ENCODE results near the gene PKD2.
"Not testable (repeated sequence)": the region's sequence is repeated elsewhere in the genome, so short reads cannot be mapped to it uniquely, and the experiment has no call there.

DNA sequence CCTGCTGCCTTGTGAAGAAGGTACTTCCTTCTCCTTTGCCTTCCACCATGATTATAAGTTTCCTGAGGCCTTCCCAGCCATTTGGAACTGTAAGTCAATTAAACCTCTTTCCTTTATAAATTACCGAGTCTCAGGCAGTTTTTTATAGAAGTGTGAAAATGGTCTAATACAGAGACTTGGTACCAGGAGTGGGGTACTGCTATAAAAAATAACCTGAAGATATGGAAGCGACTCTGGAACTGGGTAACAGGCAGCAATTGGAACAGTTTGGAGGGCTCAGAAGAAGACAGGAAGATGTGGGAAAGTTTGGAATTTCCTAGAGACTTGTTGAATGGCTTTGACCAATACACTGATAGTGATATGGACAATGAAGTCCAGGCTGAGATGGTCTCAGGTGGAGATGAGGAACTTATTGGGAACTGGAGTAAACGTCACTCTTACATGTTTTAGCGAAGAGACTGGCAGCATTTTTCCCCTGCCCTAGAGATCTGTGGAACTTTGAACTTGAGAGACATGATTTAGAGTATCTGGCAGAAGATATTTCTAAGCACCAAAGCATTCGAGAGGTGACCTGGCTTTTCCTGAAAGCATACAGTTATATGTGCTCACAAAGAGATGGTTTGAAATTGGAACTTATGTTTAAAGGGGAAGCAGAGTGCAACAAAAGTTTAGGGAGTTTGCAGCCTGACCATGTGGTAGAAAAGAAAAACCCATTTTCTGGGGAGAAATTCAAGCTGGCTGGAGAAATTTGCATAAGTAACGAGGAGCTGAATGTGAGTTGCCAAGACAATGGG is 18.6 kb downstream of the PKD2 start:
- not testable (repeated sequence) for TF ChIP-seq CSDC2 (CRISPR knock-in tag; IDR thresholded peaks at IDR 0.05); ZNF70 (CRISPR knock-in tag; IDR thresholded peaks at IDR 0.05); ARNTL (CRISPR knock-in tag; IDR thresholded peaks at IDR 0.05; ENCODE audit: borderline replicate concordance, low read depth)
